Upper lobe of left lung (tissue), 6 donors: ENCODE measurements around the gene RFTN1. TPM values are rescaled to one million over a fixed set of nuclear protein-coding genes. Genes with fewer than 3 reads are reported as not detected.

ENCODE experiments used
- ATAC-seq, 2 donors: fragments of 200-7000 bp; cut with Tn5 transposase; one replicate each; pipeline ENCODE4 v1.9.1; 2022; ENCODE audit warnings: mild to moderate bottlenecking in 2 of 2, moderate library complexity in 2 of 2; ENCODE audit not compliant: low FRiP score in 2 of 2
- DNase-seq, 2 donors: peaks; one replicate each; pipeline ENCODE4 v3.0.0-alpha.2; 2019 to 2020
- H3K27ac ChIP-seq, 4 donors: fragments of 200-600 bp; sonication (generic); one replicate each; pipeline ENCODE4 v1.5.1; 2016 to 2019
- H3K27me3 ChIP-seq, 4 donors: fragments of 200-600 bp; sonication (generic); one replicate each; pipeline ENCODE4 v1.5.1; 2017 to 2019
- H3K36me3 ChIP-seq, 4 donors: fragments of 200-600 bp; sonication (generic); one replicate each; pipeline ENCODE4 v1.5.1; 2016 to 2019
- H3K4me1 ChIP-seq, 4 donors: fragments of 200-600 bp; sonication (generic); one replicate each; pipeline ENCODE4 v1.5.1; 2018 to 2019
- H3K4me3 ChIP-seq, 4 donors: fragments of 200-600 bp; sonication (generic); one replicate each; pipeline ENCODE4 v1.5.1; 2017 to 2019; ENCODE audit warnings: mild to moderate bottlenecking in 2 of 4, moderate library complexity in 1 of 4
- H3K9me3 ChIP-seq, 4 donors: fragments of 200-600 bp; sonication (generic); one replicate each; pipeline ENCODE4 v1.5.1; 2018 to 2019
- CTCF ChIP-seq, 6 experiments: fragments of 450-650 bp in 4 of 6; fragments of 200-600 bp in 2 of 6; sonication (generic) in 2 of 6; IDR thresholded peaks; one replicate each; pipeline ENCODE4 v1.5.1; 2016 to 2019; ENCODE audit warnings: antibody characterized with exemption in 6 of 6
- EP300 ChIP-seq, 4 donors: sonication (generic); formaldehyde crosslinking; IDR thresholded peaks; one replicate each; pipeline ENCODE4 v1.5.1; 2017; ENCODE audit warnings: antibody characterized with exemption in 4 of 4, control low read depth in 2 of 4
- POLR2A ChIP-seq, 4 donors: fragments of 450-650 bp; IDR thresholded peaks; one replicate each; pipeline ENCODE4 v1.5.1; 2016 to 2017; ENCODE audit warnings: antibody characterized with exemption in 4 of 4, mild to moderate bottlenecking in 2 of 4
- POLR2AphosphoS5 ChIP-seq, 2 donors: sonication (generic); formaldehyde crosslinking; IDR thresholded peaks; one replicate each; pipeline ENCODE4 v1.5.1; 2017; ENCODE audit warnings: antibody characterized with exemption in 2 of 2
- WGBS, 2 donors: methylation state at CpG; one replicate each; pipeline ENCODE4 v1.1.5; 2017 to 2018; 5-methylcytosine and 5-hydroxymethylcytosine counted together
- total RNA-seq, 6 donors: library from RNA; depleted of rRNA in 4 of 6; stranded (reverse); fragments of >200 nt in 4 of 6; gene quantifications; one replicate each; pipeline versions ENCODE4 v1.1.0 to v1.2.1, GENCODE V29; 2016 to 2021
- donor health status: DM: no; HTN: no; CAD: no; lungs with moderate emphysema.
- donor health status: DM: no; HTN: yes; CAD: no; lungs with severe emphysema.

Gene RFTN1
- total RNA-seq, 6 donors from 2014 or later = 62.1 to 121 (median 76.1) TPM

GRCh38 chr3:16467393-16467792 lies 46.1 kb downstream of the RFTN1 start:
- DNase-seq = peak in 1 of 2 donors; percentile 33
- 53 to 62% methylated on average over 8 of the region's 9 CpGs for whole genome bisulfite sequencing, 2 donors
- peaks cover 0 to 12% (median 2%) of the 10 kb centered on the region in 4 donors for H3K36me3 ChIP-seq
- H3K9me3 ChIP-seq = peaks cover 0 to 8% (median 0%) of the 10 kb centered on the region in 4 donors
- no peak overlapping the region for H3K4me3 ChIP-seq
- ATAC-seq = no peak
- TF ChIP-seq EP300 (IDR thresholded peaks at IDR 0.05) (no peak), CTCF (IDR thresholded peaks at IDR 0.05) (no peak), POLR2A (IDR thresholded peaks at IDR 0.05) (no peak), POLR2AphosphoS5 (IDR thresholded peaks at IDR 0.05) (no peak)
- peaks cover 10 to 29% (median 16%) of the 10 kb centered on the region in 4 donors for H3K4me1 ChIP-seq
- H3K27ac ChIP-seq = peak overlapping the region in 2 of 4 donors; percentile 4 to 9
- H3K27me3 ChIP-seq = no peaks in the 10 kb centered on the region

- Histone ChIP-seq H3K4me1 (peaks cover 10 to 29% (median 17%) of the 10 kb centered on the region in 4 donors), H3K36me3 (peaks cover 0 to 7% (median 2%) of the 10 kb centered on the region in 4 donors), H3K27ac (no peak overlapping the region), H3K9me3 (peaks cover 0 to 8% (median 0%) of the 10 kb centered on the region in 4 donors), H3K4me3 (no peak overlapping the region), H3K27me3 (no peaks in the 10 kb centered on the region)
- 78 to 84% methylated on average over 4 of the region's 4 CpGs for WGBS, 2 donors
- TF ChIP-seq EP300 (IDR thresholded peaks at IDR 0.05) = no peak
- TF ChIP-seq CTCF (IDR thresholded peaks at IDR 0.05) = no peak
- TF ChIP-seq POLR2AphosphoS5 (IDR thresholded peaks at IDR 0.05) = no peak
- TF ChIP-seq POLR2A (IDR thresholded peaks at IDR 0.05) = no peak
- DNase-seq (no peak), ATAC-seq (no peak)
These were observed 46.7 kb downstream of the RFTN1 start for GRCh38 chr3:16466822-16467221.

- ATAC-seq (no peak), DNase-seq (no peak)
- H3K4me1 ChIP-seq = peaks cover 10 to 37% (median 19%) of the 10 kb centered on the region in 4 donors
- TF ChIP-seq CTCF (IDR thresholded peaks at IDR 0.05) = no peak
- TF ChIP-seq POLR2A (IDR thresholded peaks at IDR 0.05) = no peak
- no peak for TF ChIP-seq EP300 (IDR thresholded peaks at IDR 0.05)
- TF ChIP-seq POLR2AphosphoS5 (IDR thresholded peaks at IDR 0.05) = no peak
- WGBS, 2 donors = 63 to 65% methylated on average over 3 of the region's 3 CpGs
- H3K9me3 ChIP-seq = no peaks in the 10 kb centered on the region
- no peak overlapping the region for H3K27ac ChIP-seq
- no peaks in the 10 kb centered on the region for H3K36me3 ChIP-seq
- no peaks in the 10 kb centered on the region for H3K27me3 ChIP-seq
- H3K4me3 ChIP-seq = no peak overlapping the region
These were observed 48.9 kb downstream of the RFTN1 start for GRCh38 chr3:16464511-16465148.

GRCh38 chr3:16463914-16464313 lies 49.6 kb downstream of the RFTN1 start:
- peaks cover 10 to 31% (median 15%) of the 10 kb centered on the region in 4 donors for H3K4me1 ChIP-seq
- no peak for ATAC-seq
- 68 to 73% methylated on average over 5 of the region's 5 CpGs for WGBS, 2 donors
- H3K27ac ChIP-seq = peak overlapping the region in 1 of 4 donors; percentile 9
- DNase-seq = no peak
- H3K27me3 ChIP-seq = no peaks in the 10 kb centered on the region
- TF ChIP-seq POLR2A (IDR thresholded peaks at IDR 0.05) (no peak), POLR2AphosphoS5 (IDR thresholded peaks at IDR 0.05) (no peak), EP300 (IDR thresholded peaks at IDR 0.05) (no peak), CTCF (IDR thresholded peaks at IDR 0.05) (no peak)
- no peaks in the 10 kb centered on the region for H3K9me3 ChIP-seq
- no peak overlapping the region for H3K4me3 ChIP-seq
- H3K36me3 ChIP-seq = no peaks in the 10 kb centered on the region

- peaks cover 10 to 28% (median 13%) of the 10 kb centered on the region in 4 donors for H3K4me1 ChIP-seq
- 95 to 100% methylated on average over 1 of the region's 1 CpG for WGBS, 2 donors
These were observed 50.4 kb downstream of the RFTN1 start for GRCh38 chr3:16463119-16463518.

More at GRCh38 chr3:16463119-16463518, 50.4 kb downstream of the RFTN1 start:
- no peak overlapping the region for H3K27ac ChIP-seq
- no peaks in the 10 kb centered on the region for H3K27me3 ChIP-seq
- DNase-seq (no peak), ATAC-seq (no peak)
- no peak overlapping the region for H3K4me3 ChIP-seq
- TF ChIP-seq POLR2AphosphoS5 (IDR thresholded peaks at IDR 0.05) = no peak
- TF ChIP-seq POLR2A (IDR thresholded peaks at IDR 0.05) = no peak
- no peak for TF ChIP-seq EP300 (IDR thresholded peaks at IDR 0.05)
- TF ChIP-seq CTCF (IDR thresholded peaks at IDR 0.05) = no peak
- no peaks in the 10 kb centered on the region for H3K9me3 ChIP-seq
- no peaks in the 10 kb centered on the region for H3K36me3 ChIP-seq
